Activated CD8-positive, alpha-beta memory T cell treated with anti-CD3 and anti-CD28 coated beads, Interleukin-2, amount 50 U/mL, for 24 hours (primary cell): ENCODE data around the gene IGF1R.
A peak's percentile ranks its signal among the peaks of the same experiment; 100 is the strongest.

Source experiments
- DNase-seq: peaks from one replicate; pipeline ENCODE4 v3.0.0-alpha.2; 2020; ENCODE audit errors: extremely low read depth

IGF1R gene

DNA sequence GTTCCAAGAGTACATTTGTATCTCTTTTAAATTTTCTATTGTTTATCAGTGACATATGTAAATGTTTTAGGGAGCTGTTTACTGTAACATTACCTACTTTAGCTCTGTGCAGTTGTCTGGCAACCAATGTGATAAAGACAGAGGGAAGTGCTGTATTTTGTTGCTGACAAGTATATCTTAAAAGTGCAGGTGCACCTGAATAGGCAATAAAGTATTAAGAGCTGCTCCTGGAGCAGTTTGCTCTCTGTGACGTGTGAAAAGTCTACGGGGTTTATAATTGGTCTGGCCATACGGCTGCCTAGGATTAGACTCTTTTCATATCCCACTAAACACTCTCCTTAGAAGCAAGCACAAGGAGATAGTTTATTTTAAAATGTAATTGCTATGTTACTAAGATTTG, 178.3 kb downstream of the IGF1R start:
- no peak for DNase-seq

DNA sequence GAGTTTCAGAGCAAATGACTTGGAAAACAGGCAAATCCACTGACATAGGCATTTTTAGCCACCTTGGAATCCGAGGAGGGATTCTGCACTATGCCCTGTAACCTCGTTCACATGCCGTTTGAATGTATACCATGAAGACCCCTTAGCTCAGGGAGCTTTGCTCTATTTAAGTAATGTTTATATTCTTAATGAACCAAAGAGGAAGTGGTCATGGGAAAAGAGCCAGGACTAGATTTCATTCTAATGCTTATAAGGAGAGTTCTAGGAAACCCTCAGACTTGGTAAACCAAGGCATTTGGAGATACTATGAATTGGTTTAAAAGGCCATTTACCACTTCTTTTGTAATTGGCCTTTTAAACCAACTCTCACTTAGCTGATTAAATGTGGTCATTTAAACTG, 178.9 kb downstream of the IGF1R start:
- no peak for DNase-seq

DNA sequence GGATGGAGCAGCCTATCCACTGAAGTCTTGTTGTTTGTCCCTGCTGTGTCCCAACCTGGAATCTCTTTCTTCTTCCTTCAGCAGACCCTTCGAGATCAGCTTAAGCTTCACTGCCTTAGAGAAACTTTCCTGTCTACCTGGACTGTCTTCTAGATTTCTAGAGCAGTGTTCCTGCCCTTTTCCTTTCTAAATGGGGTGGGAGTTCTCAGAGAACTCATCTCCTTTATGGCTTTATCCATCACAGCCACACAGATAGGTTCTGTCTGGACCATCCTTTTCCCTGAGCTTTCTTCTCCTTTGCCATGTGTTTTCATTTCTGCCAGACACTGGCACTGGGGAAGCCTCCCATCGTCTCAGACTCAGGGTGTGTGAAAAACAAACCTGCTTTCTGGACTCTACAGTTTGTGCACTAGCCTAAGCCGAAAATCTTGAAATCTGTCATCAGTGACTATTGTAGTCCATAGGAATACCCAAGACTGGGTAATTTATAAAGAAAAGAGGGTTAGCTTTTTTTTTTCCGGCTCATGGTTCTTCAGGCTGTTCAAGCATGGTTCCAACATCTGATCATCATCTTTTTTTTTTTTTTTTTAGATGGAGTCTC, 181.8 kb downstream of the IGF1R start:
- no peak for DNase-seq

DNA sequence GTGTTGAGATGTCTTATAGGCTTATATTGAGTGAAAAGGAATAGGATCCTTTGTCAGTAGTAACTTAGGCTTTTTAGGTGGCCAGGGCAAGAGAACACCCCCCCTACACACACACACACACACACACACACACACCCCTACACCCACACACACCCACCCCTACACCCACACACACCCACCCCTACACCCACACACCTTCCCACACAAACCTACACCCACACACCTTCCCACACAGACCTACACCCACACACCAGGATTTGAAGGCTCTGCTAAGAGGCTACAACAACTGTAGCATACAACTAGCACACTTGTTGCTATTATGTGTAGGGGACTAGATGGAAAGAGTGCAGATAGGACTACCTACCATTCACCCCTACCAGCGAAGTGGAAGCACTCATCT, 186.6 kb downstream of the IGF1R start:
- no peak for DNase-seq

DNA sequence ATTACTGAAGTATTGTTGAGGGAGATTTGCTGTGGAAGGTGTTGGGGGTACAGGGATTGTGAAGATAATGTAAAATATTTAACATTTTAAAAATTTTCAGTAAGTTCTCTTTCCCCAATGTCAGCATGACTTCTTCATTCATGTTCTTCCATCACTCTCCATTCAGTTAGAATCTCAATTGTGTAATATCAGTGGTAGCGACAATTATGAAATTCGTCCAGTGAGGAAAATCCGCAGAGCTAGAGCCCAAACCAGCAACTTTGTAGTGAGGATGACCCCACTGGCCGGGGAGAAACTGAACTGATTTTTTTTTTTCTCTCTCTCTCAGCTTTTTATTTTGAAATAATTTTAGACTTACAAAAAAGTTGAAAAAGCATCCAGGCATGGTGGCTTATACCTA, 187.5 kb downstream of the IGF1R start:
- no peak for DNase-seq

DNA sequence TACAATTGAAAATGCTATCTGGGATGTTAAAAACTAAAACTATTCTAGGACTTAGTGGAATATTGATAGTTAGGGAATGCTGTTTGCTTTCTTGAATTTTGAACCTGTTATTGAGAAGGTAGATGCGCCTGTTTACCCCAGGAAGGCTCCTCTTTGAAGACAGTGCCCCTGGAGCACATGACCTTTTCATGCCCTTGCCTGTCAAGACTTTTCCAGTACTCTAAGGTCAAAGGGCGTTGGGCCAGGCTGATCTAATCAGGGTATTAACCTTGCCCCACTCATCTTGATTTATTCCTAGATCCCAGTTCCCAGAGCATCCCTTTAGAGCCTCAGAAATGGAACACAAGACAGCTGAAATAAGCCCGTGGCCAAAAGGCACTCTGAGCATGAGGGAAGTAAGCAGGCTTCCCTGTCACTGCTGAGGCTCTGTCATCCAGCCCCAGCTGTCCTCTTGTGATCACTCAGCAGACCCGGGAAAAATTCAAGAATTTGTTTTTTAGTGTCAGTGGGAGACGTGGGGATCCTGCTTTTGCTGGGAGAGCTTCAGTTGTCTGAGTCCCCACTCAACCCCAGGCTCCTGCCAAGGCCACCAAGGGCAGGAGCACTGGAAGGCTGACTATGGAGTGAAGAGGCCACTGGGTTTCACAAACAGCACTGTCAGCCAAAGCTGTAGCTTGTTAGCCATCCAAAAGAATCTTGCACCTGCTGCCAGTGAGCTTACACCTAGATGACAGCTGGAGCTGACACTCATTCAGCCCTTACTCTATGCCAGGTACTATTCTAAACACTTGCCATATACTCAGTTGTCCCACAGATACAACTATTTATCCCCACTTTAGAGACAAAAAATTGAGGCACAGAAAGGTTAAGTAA, 190.3 kb downstream of the IGF1R start:
- DNase-seq, result no peak

DNA sequence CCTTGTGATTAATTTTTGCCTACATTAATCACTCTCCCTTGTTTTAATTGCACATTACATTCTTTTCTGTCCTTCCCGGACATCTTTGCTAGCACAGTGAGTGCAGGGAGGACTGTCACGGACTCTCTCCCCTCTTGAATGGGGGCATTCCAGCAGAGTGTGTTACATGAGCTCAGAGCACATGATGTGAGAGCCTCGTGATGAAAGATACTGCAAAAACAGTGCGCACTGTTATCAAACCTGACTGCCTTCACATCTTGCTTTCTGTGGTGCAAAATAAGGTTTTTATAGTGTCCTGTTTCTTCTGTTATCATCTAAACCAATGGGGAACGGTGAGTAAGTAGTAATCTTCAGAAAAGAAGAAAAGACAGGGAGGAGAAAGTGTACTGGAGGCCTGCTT, 191.7 kb downstream of the IGF1R start:
- no peak for DNase-seq

DNA sequence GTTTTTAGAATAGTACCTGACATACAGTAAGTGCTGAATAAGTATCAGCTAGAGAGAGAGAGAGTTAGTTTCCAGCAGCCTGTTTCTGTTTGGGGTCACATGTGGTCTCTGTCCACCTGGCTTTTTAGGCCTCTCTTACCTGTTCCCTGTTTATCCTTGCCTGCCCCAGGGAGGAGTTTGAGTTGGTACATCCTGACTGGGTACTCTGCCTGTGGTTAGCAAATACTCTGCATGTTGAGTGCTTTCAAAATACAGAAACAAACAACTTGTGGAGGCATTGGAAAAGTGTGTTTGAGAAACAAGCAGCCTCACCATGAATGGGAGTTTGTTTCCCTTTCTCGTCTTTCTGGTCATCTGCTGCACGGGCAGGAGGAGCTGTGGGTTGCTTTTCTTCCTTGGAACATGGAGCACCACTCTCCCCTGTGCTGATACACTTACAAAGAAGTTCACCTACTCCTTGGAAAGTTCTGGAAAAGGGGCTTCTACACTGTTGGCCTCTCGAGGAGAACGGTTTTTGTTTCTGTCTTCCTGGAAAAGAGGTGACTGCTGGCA, 193.2 kb downstream of the IGF1R start:
- DNase-seq, result no peak

DNA sequence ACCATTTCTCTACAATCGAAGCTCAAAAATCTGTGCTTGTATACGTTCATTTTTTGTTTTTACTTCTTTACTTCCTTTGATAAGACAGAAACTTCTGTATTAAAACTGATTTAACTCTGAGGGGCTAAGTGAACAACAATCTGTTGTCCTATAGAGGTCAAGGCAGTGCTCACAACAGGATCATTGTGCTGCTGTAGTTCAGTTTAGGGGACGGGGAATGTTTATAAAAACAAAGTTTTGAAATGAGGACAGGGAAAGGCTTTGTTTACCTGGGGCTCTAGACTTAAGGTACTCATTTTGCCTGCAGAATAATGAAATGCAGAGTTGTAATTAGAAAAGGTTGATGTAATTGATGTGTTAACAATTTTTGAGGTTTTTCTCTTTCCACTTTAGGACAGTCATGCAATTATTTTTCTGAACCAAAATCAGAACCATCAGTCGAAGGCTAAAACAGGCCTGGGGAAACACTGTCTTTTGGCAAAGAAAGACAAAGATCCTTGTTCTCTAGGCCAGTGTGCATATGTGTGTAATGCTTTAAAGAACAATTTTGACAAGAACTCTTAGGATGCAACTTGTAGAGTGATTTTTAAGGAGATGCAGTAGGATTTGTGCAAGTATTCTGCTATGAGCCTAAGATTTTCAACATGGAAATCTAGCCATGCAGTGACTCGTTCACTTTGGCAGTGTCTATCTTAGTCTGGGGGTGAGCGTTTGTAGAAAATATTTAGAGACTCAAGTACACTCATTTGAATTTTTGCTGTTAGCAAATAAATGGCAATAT, 194.0 kb downstream of the IGF1R start:
- DNase-seq, result no peak

DNA sequence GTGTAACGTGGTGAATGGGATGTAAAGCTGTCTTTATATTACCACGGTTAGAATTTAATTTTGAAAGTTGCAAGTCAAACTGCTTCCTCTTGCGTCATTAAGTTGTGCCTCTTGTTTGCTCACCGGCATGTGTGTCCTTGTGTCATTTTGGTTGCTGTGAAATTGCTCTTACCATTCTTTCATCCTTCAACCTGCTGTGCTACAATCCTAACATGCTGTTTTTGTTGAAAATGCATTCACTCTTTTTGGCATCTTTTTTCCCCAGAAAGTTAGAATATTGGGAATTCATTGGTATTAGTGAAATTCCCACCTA, 194.6 kb downstream of the IGF1R start:
- DNase-seq, result no peak

DNA sequence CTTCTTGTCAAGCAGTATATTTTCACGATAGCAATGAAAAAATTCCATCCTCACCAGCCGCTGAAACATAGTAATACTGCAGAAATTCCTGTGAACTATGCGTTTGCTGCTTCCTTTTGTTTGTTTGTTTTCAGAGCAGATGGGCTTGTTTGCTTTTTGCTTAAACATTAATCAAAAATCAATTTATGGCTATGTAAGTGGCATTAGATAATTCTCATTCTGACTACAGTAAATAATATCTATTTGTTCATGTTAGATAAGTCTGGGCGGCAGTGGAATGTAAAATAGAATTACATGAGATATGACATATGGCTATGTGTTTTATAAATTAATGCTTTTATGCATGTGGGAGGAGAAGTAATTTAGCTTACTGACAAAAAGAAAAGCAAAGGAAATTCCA, 195.5 kb downstream of the IGF1R start:
- DNase-seq, result no peak

DNA sequence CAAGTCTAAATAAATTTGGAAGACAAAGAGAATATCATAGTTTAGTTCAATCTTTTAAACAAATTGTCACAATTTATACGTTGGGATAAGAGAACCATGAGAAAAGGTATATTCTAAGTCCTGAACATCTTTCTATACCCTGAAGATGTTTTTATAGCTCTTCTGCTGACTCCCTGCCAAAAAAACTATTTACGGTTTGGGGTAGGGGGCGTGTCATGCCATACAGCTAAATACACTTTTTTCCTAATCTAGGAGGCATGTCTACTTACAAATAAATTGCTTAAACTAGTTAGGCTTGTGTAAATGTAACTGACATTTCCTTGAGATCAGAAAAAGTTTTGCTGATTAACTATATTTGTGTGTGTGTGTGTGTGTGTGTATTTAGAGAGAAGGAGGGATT, 195.9 kb downstream of the IGF1R start:
- DNase-seq, result no peak

DNA sequence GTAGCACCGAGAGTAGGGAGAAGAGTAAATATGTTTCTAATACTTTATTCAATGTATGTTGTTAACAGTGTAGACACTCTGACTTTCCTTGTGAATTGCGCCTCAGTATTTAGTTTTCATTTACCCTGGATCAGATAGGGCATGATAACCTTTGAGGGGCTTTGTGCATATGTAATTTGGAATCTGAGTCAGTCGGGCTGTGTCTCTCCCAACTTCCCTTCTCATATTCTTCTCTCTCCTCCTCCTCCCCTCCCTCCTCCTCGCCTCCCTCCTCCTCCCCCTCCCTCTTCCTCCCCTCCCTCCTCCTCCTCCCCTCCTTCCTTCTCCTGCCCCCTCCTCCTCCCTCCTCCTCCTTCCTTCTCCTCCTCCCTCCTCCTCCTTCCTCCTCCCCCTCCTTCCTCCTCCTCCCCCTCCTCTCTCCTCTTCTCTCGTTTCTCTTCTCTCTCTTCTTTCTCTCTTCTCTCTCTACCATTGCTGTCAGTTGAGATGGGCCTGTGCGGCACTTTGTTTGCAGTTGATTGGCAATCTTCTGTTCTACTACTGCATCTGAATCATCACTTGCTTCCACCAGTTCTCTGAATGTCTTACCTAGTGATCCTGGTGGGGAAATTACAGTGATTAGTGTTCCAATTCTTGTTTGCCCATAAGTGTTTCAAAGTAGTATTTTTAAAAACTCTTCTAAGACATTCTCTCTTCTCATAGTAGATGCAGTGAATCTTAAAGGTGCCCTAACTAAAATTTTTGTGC, 197.0 kb downstream of the IGF1R start:
- no peak for DNase-seq

DNA sequence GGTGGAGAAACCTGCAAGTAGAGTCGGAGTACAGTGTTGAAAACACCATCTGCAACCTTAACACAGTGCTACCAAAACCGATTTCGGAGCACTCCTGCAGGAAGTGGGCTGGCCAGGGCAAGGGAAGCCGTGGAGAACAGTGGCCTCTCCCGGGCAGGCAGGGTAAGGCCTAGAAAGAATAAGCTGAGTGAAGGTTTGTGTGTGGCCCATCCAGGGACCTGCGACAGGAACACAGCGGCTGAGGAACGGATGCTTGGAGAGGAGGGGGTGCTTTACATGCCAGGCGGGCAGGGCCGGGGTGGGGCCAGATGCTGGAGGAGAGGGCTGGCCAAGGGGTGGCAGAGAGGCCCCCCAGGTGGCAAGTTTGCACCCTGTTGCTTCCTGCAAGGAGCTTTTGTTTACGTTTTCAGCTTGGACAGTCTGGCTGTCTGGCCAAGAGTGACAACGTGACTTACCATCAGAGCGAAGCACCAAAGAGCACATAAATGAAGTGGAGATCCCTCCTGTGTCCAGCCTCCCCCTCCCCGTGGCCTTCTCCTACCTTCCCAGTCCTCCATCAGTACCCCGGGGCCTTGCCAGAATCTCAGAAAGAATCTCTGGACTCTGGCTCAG, 202.7 kb downstream of the IGF1R start:
- DNase-seq, result no peak

DNA sequence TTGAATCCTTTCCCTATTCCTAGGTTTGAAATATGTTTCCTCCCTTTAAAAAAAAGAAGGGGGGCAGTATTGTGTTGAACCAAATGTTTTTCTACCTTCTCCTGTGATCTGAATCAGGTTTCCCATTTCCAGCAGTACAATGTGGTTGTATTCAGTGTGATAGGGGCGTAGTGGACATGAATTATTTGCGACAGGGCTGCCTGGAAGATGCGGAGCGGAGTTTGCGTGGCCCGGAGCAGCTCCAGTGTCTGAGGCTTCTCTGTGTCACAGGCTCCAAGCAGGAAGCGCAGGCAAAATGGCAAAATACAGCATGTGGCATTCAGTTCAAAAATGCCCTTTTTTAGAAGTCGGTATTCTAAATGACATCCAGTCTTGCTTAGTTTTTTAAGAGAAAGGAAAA, 204.8 kb downstream of the IGF1R start:
- DNase-seq, result peak; percentile 30

DNA sequence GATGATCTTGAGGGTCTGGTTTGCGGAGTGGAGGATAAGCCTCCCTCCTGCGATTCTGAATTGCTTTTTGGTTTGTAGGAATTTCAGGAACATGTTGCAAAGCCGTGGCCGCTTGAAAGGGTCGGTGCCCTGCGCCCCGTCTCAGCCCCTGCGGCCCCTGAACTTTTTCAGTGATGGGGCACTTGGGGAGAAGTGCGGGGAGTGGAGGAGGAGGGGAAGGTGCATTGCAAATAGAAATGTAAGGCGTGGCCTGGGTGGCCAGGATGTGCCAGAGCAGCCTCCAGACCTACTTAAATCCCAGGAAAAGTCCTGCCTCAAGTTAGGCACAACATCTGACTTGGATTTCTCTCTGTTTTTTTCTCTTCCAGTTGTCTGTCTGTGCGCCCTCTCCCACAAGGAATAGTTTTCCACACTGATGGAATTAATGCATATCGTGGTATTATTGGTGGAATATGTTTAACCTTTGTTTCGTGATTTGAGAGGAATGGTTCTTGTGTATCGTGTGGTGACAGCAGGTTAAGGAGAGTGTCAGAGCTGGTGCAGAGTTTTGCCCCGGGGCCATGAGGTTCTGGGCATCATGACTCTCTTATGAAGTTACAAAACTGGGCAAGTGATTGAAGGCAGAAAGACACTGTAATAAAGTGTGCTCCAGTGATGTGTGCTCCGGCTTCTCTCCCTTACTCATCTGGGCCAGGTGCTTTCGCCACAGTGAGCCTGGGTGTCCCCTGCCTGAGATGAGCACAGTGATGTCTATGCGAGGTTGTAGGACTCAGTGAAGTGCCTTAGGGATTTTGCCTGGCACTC, 205.5 kb downstream of the IGF1R start:
- no peak for DNase-seq

DNA sequence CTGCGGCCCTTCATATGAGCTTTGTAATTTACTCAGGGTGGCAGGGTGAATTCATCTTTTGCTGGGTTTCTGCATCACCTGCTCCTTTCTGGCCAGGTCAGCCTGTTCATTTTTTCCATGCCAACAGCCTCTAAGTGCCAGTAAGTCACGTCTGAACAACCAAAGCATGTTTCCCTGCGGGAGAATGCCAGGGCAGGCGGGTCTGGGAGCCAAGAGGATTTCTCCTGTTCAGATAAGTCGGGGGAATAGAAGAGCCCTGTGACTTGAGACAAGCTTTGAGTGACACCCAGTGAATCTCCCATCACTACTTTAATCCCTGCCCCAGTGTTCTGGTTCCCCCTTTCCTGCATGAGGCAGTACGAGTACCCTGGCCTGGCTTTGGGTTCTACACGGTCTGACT, 206.2 kb downstream of the IGF1R start:
- no peak for DNase-seq

DNA sequence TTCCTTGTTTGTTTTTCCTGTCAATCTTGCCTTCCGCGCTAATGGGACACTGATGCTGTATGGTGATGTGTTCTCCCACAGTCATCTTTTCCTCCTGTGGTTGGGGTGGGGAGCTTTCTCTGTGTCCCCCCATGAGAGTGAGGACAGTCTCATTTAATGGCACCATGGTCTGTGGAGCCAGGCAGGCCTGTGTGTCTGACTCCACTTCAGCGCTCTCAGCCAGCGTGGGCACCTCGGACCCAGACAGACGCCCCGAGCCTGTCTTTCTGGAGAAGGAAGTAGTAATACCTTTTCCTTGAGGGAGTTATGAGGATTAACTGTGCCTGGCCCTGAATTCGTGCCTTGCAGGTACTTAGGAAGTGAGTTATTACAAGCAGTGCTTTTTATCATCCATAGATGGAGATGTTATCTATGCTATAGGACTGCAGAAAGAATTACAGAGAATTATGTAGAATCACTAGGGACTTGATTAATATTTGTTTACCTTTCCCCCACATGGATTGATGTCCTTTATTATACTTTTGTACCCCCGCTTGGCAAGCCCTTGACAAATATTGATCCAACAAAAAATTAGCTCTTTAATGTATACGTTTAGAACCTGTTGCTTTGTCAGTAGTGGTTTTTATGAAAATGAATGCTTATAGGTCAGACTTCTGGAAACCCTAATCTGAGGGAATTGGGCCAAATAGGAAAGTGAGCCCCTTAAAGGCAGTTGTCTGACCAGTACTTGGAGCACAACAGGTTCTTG, 206.9 kb downstream of the IGF1R start:
- DNase-seq, result no peak

DNA sequence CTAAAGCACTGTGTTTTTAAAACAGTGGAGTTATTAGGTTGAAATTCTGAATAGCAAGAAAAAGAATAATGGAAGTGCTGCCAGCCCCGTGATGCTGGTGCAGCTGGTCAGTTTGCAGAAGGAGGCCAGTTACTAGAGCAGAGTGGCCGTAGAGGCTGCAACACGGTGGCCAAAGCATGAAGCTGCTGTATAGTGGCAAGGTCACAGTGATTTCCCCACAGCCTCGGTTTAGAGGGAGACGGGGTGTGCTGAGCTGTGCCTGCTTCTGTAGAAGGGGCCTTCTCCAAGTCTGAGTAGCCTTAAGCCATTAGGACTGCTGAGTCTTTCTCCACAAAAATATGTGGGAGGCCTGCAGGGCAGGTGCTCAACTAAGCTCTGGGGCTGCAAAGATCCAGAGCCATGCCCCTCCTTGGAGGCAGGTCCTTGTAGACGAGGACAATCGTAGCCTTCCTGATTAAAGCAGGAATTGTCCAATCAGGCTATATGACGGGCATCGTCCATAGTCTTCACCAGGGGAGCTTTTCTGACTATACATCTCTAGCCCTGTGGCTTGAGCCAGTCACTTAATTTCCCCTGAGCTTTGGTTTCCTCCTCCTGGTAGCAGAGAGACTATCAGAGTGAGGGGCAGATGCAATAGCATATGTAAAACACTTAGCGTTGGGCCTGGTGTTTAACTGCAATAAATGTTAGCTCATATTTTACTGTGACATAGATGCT, 207.6 kb downstream of the IGF1R start:
- no peak for DNase-seq
